Astrocyte of the spinal cord (primary cell): Measurements from ENCODE around the gene HCN2.

Source experiments
- DNase-seq: peaks from one replicate; pipeline ENCODE4 v3.0.0; 2011; ENCODE audit warnings: low read depth, low spot score
- H3K4me3 ChIP-seq: 2 replicates; pipeline ENCODE4 v1.5.1; 2011; ENCODE audit warnings: low read depth, mild to moderate bottlenecking, low read length, moderate library complexity
- in situ Hi-C: cut with HindIII; loops from 2 replicates; pipeline ENCODE4 v1.10.0; 2017; ENCODE audit warnings: low sequenced_read_pairs
- TF ChIP-seq, protein P1 (sequence below): IDR thresholded peaks from 2 replicates; pipeline ENCODE4 v1.5.1; 2012; ENCODE audit warnings: low read depth, mild to moderate bottlenecking, low read length, inconsistent platforms

Gene HCN2

DNA sequence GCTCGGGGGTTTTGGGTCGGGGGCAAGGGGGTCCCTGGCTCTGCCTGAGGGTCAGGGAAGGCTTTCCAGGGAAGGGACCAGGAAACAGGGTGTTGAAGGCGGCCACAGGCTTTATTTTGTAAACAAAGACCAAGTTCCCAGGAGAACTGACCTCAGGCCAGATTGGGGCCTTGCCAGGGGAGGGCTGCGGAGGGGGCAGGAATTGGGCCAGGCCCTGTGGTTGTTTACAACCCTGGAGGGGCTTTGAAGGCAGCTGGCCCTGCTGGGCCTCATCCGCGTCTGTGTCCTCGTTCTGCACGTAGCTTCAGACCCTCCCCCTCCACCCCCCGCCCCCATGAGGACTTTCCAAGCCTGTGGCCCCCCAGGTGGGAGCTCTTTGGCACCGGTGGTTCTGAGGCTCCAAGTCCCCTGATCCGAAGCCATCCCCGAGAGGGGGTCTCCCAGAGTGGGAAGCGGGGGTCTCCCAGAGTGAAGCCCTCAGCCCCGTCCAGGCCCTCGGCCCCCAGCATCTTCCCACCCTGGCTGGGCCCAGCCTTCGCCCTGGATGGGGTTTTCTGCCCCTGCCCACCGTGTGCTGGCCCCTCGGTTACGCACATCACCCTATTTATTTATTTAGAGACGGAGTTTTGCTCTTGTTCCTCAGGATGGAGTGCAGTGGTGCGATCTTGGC is 30.8 kb upstream of the HCN2 start:
- in situ Hi-C loops = no loop called here
- H3K4me3 ChIP-seq = no peak overlapping the region
- TF ChIP-seq, protein P1, sequence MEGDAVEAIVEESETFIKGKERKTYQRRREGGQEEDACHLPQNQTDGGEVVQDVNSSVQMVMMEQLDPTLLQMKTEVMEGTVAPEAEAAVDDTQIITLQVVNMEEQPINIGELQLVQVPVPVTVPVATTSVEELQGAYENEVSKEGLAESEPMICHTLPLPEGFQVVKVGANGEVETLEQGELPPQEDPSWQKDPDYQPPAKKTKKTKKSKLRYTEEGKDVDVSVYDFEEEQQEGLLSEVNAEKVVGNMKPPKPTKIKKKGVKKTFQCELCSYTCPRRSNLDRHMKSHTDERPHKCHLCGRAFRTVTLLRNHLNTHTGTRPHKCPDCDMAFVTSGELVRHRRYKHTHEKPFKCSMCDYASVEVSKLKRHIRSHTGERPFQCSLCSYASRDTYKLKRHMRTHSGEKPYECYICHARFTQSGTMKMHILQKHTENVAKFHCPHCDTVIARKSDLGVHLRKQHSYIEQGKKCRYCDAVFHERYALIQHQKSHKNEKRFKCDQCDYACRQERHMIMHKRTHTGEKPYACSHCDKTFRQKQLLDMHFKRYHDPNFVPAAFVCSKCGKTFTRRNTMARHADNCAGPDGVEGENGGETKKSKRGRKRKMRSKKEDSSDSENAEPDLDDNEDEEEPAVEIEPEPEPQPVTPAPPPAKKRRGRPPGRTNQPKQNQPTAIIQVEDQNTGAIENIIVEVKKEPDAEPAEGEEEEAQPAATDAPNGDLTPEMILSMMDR = no peak
- peak; percentile 20 for DNase-seq

DNA sequence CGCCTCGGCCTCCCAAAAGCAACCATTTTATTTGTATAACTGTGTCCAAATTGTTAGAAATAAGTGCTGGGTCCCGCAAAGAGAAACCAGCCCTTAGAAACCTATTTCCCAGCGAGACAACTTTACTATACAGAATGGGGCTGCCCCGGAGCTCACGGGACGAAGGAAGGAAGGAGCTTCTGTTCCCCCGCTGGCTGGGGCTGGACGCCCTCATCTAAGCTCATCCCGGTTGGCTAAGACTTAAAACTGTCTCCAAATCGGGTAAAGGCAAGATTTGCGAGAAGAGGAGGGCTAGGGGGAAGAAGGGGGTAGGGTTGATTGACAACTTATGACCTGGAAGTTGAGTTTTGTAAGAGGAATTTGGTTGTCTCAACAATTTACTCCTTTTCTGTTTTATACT is 29.6 kb upstream of the HCN2 start:
- DNase-seq = no peak
- no peak overlapping the region for H3K4me3 ChIP-seq
- in situ Hi-C loops = no loop called here
- TF ChIP-seq, protein P1 = no peak

DNA sequence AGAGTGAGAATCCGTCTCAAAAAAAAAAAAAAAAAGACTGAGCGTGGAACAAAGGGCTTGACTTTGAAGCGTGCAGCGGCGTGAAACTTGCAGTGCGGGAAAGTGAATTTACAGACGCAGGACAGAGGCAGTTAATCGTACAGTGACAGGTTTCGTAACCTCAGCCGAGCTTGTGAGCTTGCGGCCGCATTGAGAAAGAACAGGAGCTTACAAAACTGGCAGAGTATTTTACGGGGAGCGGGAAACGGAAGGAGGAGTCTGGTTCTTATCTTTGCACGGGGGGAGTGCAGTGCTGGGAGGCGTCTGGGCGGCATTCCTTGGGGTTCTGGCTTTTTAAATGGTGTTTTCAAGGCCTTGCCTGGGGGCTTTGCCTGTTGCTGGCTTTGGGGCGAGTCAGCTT is 23.3 kb upstream of the HCN2 start:
- no peak overlapping the region for H3K4me3 ChIP-seq
- in situ Hi-C loops = no loop called here
- TF ChIP-seq, protein P1 = no peak
- DNase-seq = no peak

DNA sequence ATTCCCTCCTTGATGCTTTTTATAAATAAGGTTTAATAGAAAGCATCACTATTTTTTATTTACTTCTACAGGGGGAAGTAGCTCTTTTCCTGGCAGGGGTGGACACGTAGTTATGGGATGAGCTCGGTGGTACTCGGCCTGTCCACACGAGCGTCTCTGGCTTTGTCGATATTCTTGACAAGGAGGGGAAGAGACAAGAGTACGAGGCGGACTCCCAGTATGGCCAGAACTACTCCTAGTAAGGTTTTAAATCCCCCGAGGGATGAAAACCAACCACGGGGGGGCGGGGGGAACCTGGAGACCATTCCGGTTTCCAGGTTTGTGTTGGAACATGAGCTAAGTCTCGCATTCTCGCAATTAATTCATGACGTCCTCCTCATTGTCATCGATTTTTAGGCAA is 22.8 kb upstream of the HCN2 start:
- no peak overlapping the region for H3K4me3 ChIP-seq
- TF ChIP-seq, protein P1 = no peak
- in situ Hi-C loops = no loop called here
- DNase-seq = no peak

DNA sequence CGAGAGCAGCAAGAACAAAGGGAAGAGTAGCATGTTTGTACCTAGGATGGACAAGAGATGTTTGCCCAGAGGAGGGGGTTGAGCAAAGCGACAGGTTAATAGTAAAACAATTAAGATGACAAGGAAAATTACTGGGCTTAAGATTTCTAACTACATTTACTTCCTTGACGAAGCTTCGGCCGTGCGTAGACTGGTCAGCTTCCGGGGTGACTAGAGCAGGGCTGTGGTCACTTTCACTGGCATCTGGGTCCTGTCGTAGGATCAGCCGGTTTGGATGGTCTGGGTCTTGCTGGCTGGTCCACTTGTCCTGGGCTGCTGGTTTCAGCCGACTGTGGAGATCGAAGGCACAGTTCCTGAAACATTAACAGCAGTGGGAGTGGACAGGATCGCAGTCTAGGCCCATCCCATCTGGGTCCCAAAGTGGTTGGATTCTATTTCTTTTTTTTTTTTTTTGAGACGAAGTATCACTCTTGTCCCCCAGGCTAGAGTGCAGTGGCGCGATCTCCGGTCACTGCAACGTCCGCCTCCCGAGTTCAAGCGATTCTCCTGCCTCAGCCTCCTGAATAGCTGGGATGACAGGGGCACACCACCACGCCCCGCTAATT is 22.3 kb upstream of the HCN2 start:
- no peak for DNase-seq
- TF ChIP-seq, protein P1 = no peak
- no peak overlapping the region for H3K4me3 ChIP-seq
- in situ Hi-C loops = no loop called here

DNA sequence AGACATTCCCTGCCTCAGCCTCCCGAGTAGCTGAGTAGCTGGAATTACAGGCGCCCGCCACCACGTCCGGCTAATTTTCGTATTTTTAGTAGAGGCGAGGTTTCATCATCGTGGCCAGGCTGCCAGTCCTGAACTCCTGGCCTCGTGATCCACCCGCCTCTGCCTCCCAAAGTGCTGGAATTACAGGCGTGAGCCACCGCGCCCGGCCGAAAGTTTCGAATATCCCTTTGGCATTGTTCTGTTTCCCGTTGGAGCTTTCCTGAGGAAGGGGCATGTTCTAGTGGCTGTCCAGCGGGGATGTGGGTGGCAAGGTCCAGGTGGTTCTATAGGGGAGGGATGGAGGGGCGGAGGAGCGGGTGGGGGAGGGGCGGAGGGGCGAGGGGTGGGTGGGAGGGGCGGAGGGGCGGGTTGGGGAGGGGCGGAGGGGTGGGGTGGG is 19.4 kb upstream of the HCN2 start:
- TF ChIP-seq, protein P1 = no peak
- no peak overlapping the region for H3K4me3 ChIP-seq
- no peak for DNase-seq
- in situ Hi-C loops = no loop called here
